HL-60 (cell line): ENCODE results near the gene UNC93A.
"Not testable (repeated sequence)": the region's sequence is repeated elsewhere in the genome, so short reads cannot be mapped to it uniquely, and the experiment has no call there.

Experiments
- DNase-seq, 2 experiments: peaks; one replicate each; pipeline ENCODE4 v3.0.0-alpha.2; 2010 to 2020; ENCODE audit warnings: low read depth in 1 of 2, low spot score in 1 of 2
- H3K27ac ChIP-seq: fragments of 250-450 bp; sonication (Bioruptor Pico); replicated peaks from 2 replicates; pipeline ENCODE4 v1.5.1; 2020; ENCODE audit warnings: mild to moderate bottlenecking, moderate library complexity
- H3K27me3 ChIP-seq: fragments of 250-450 bp; sonication (Bioruptor Pico); 2 replicates; pipeline ENCODE4 v1.5.1; 2021; ENCODE audit warnings: mild to moderate bottlenecking, moderate library complexity; ENCODE audit not compliant: insufficient read depth, poor library complexity, severe bottlenecking
- H3K4me3 ChIP-seq: replicated peaks from 2 replicates; pipeline ENCODE4 v1.5.1; 2011; ENCODE audit warnings: mild to moderate bottlenecking, control low read depth, low read length; ENCODE audit not compliant: insufficient read depth
- GABPA ChIP-seq: IDR thresholded peaks from 2 replicates; pipeline ENCODE4 v1.6.1; 2012; ENCODE audit warnings: low read depth
- POLR2AphosphoS5 ChIP-seq: IDR thresholded peaks from 2 replicates; pipeline ENCODE4 v1.6.1; 2012; ENCODE audit warnings: low read depth
- SPI1 ChIP-seq: IDR thresholded peaks from 2 replicates; pipeline ENCODE4 v1.6.1; 2012; ENCODE audit warnings: low read depth, mild to moderate bottlenecking, borderline replicate concordance
- TF ChIP-seq, protein P1 (sequence below): IDR thresholded peaks from one replicate; pipeline ENCODE4 v1.5.1; 2011; ENCODE audit warnings: low read length, control low read depth, inconsistent platforms; ENCODE audit not compliant: insufficient read depth
- TF ChIP-seq, protein P2 (sequence below): IDR thresholded peaks from 2 replicates; pipeline ENCODE4 v1.6.1; 2012; ENCODE audit warnings: low read depth; ENCODE audit not compliant: insufficient replicate concordance

UNC93A gene

DNA sequence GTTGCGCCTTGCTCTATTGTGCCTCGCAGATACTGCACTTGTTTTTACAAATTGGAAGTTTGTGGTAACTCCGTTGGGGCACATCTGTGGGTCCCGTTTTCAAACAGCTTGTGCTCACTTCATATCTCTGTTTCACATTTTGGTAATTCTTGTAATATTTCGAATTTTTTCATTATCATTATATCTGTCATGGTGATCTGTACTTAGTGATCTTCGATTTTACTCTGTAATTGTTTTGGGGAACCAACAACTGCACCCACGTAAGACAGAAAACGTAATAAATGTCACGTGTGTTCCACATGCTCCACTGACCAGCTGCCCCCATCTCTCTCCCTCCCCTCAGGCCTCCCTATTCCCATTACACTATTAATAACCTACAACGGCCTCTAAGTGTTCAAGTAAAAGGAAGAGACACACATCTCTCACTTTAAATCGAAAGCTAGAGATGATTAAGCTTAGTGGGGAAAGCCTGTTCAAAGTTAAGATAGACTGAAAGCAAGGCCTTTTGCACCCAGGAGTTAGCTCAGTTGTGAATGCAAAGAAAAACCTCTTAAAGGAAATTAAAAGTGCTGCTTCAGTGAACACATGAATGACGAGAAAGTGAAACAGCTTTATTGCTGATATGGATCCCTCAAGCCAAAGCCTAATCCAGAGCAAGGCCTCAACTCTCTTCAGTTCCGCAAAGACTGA, 60.7 kb downstream of the UNC93A start:
- TF ChIP-seq GABPA, result no peak
- TF ChIP-seq, protein P1, sequence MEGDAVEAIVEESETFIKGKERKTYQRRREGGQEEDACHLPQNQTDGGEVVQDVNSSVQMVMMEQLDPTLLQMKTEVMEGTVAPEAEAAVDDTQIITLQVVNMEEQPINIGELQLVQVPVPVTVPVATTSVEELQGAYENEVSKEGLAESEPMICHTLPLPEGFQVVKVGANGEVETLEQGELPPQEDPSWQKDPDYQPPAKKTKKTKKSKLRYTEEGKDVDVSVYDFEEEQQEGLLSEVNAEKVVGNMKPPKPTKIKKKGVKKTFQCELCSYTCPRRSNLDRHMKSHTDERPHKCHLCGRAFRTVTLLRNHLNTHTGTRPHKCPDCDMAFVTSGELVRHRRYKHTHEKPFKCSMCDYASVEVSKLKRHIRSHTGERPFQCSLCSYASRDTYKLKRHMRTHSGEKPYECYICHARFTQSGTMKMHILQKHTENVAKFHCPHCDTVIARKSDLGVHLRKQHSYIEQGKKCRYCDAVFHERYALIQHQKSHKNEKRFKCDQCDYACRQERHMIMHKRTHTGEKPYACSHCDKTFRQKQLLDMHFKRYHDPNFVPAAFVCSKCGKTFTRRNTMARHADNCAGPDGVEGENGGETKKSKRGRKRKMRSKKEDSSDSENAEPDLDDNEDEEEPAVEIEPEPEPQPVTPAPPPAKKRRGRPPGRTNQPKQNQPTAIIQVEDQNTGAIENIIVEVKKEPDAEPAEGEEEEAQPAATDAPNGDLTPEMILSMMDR, result no peak
- TF ChIP-seq POLR2AphosphoS5, result no peak
- no peak for TF ChIP-seq SPI1
- TF ChIP-seq, protein P2, sequence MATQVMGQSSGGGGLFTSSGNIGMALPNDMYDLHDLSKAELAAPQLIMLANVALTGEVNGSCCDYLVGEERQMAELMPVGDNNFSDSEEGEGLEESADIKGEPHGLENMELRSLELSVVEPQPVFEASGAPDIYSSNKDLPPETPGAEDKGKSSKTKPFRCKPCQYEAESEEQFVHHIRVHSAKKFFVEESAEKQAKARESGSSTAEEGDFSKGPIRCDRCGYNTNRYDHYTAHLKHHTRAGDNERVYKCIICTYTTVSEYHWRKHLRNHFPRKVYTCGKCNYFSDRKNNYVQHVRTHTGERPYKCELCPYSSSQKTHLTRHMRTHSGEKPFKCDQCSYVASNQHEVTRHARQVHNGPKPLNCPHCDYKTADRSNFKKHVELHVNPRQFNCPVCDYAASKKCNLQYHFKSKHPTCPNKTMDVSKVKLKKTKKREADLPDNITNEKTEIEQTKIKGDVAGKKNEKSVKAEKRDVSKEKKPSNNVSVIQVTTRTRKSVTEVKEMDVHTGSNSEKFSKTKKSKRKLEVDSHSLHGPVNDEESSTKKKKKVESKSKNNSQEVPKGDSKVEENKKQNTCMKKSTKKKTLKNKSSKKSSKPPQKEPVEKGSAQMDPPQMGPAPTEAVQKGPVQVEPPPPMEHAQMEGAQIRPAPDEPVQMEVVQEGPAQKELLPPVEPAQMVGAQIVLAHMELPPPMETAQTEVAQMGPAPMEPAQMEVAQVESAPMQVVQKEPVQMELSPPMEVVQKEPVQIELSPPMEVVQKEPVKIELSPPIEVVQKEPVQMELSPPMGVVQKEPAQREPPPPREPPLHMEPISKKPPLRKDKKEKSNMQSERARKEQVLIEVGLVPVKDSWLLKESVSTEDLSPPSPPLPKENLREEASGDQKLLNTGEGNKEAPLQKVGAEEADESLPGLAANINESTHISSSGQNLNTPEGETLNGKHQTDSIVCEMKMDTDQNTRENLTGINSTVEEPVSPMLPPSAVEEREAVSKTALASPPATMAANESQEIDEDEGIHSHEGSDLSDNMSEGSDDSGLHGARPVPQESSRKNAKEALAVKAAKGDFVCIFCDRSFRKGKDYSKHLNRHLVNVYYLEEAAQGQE, result no peak
- Histone ChIP-seq H3K27ac (no peak overlapping the region), H3K27me3 (peaks cover 18% of the 10 kb centered on the region), H3K4me3 (no peak overlapping the region)
- DNase-seq, result no peak

DNA sequence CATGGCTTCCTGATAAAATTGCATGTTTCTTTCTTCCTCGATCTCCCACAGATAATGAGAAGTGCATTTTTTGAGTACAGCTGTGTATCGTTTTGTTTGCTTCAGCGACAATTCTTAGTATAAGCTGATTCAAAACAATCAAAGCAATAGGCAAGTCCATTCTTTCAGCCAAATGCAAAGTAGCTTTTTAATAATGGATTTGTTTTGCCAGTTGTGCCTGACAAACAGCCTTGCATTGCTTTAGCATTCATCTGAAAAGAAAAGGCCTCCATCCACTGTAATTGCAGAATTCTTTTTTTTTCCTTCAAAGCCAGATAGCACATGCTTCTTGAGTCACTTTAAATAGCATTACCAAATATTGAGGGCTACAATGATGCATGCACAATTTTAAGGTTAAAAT, 65.8 kb downstream of the UNC93A start:
- no peak overlapping the region for H3K27ac ChIP-seq
- H3K27me3 ChIP-seq, result peaks cover 3% of the 10 kb centered on the region
- TF ChIP-seq, protein P2, result no peak
- TF ChIP-seq SPI1 (no peak), GABPA (no peak), POLR2AphosphoS5 (no peak)
- TF ChIP-seq, protein P1, result no peak
- H3K4me3 ChIP-seq, result no peak overlapping the region
- DNase-seq, result no peak

DNA sequence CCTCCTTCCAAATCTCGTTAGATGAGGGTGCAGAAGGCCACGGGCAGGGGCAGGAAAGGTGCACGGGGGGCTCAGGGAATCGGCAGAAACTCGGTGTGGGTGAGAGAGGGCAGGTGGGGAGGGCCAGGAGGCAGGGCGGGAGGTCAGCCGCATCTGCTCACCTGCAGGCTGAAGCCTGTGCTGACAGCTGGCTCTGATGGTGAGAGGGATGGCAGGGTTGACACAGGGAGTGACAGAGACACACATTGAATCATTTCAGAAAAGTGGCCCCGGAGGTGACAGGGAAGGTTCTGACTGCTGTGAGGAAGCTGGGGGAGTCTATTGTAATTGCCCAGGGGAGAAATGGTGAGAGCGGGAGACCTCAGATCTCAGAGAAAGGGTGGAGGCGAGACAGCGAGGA, 67.3 kb downstream of the UNC93A start:
- H3K4me3 ChIP-seq, H3K27ac ChIP-seq, DNase-seq, H3K27me3 ChIP-seq: not testable (repeated sequence)

DNA sequence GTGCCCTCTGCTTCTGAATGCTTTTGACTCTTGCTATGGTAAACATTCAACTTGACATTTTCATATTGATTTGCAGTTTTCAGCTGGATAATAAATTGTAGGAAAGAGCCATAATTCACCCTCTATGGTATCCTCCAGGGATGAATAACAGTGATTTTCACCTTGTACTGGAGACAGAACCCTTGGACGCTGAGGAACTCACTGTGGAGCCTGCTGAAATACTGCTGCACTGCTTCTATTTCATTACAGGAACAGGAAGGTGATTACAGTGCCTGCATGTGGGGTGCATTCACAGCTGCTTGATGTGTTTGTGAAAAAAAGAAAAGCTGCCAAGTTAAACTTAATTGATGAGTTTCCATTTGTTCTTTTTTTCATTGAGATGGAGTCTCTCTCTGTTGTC, 70.1 kb downstream of the UNC93A start:
- DNase-seq, H3K4me3 ChIP-seq, H3K27ac ChIP-seq, H3K27me3 ChIP-seq: not testable (repeated sequence)
